Measurements from ENCODE around the gene ANKRD11.

DNA sequence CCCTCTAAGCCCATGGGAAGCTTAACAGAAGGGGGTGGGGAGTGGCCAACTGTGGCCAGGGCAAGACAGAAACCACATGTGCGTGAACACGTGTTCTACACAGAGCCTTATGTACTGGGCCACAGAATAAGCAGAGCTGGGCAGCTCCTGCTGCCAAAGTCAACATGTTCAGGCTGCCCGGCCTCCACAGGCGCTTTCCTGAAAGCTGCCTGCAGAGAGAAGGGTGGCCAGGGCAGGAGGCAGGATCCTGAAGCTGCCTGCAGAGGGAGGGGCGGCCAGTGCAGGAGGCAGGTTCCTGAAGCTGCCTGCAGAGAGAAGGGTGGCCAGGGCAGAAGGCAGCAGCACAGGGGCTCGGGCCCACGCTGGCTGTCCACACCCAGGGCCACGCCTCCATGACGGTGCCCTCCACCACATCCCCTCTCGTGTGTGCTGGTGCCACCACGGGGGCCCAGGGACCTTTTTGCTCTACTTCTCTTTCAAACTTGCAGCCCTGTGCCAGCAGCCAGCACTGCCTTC, 79.5 kb downstream of the ANKRD11 start:
- TF ChIP-seq POLR2AphosphoS5 (IDR thresholded peaks at IDR 0.05): no peak
- TF ChIP-seq POLR2A (IDR thresholded peaks at IDR 0.05): no peak
- TF ChIP-seq, protein P1, sequence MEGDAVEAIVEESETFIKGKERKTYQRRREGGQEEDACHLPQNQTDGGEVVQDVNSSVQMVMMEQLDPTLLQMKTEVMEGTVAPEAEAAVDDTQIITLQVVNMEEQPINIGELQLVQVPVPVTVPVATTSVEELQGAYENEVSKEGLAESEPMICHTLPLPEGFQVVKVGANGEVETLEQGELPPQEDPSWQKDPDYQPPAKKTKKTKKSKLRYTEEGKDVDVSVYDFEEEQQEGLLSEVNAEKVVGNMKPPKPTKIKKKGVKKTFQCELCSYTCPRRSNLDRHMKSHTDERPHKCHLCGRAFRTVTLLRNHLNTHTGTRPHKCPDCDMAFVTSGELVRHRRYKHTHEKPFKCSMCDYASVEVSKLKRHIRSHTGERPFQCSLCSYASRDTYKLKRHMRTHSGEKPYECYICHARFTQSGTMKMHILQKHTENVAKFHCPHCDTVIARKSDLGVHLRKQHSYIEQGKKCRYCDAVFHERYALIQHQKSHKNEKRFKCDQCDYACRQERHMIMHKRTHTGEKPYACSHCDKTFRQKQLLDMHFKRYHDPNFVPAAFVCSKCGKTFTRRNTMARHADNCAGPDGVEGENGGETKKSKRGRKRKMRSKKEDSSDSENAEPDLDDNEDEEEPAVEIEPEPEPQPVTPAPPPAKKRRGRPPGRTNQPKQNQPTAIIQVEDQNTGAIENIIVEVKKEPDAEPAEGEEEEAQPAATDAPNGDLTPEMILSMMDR (IDR thresholded peaks at IDR 0.05): no peak
